Hepatocyte (in vitro differentiated cells): ENCODE results near the gene PRPSAP2. TPM values are rescaled to one million over a fixed set of nuclear protein-coding genes. Genes with fewer than 3 reads are reported as not detected.
"Not testable (repeated sequence)": the region's sequence is repeated elsewhere in the genome, so short reads cannot be mapped to it uniquely, and the experiment has no call there.

Source experiments
- DNase-seq: peaks from one replicate; pipeline ENCODE4 v3.0.0-alpha.2; 2016; ENCODE audit warnings: low spot score
- H2AFZ ChIP-seq: fragments of 200-600 bp; sonication (generic); 2 replicates; pipeline ENCODE4 v1.6.0; 2016; ENCODE audit warnings: antibody characterized with exemption, mild to moderate bottlenecking
- H3K27ac ChIP-seq: fragments of 200-600 bp; sonication (generic); 2 replicates; pipeline ENCODE4 v1.5.1; 2016; ENCODE audit warnings: mild to moderate bottlenecking
- H3K27me3 ChIP-seq: fragments of 200-600 bp; sonication (generic); 2 replicates; pipeline ENCODE4 v1.6.1; 2016
- H3K36me3 ChIP-seq: fragments of 200-600 bp; sonication (generic); replicated peaks from 2 replicates; pipeline ENCODE4 v1.5.1; 2016; ENCODE audit warnings: low read depth; ENCODE audit not compliant: insufficient read depth
- H3K4me1 ChIP-seq: fragments of 200-600 bp; sonication (generic); 2 replicates; pipeline ENCODE4 v1.5.1; 2016; ENCODE audit warnings: mild to moderate bottlenecking, moderate library complexity; ENCODE audit not compliant: insufficient read depth
- H3K4me2 ChIP-seq: fragments of 200-600 bp; sonication (generic); 2 replicates; pipeline ENCODE4 v1.6.0; 2016
- H3K4me3 ChIP-seq: fragments of 200-600 bp; sonication (generic); 2 replicates; pipeline ENCODE4 v1.5.1; 2016; ENCODE audit warnings: mild to moderate bottlenecking
- H3K79me2 ChIP-seq: fragments of 200-600 bp; sonication (generic); 2 replicates; pipeline ENCODE4 v1.6.0; 2017; ENCODE audit warnings: mild to moderate bottlenecking
- H3K9me2 ChIP-seq: fragments of 200-600 bp; sonication (generic); replicated peaks from 2 replicates; pipeline ENCODE4 v1.6.0; 2017; ENCODE audit warnings: mild to moderate bottlenecking; ENCODE audit not compliant: insufficient read depth
- H3K9me3 ChIP-seq: fragments of 200-600 bp; sonication (generic); 2 replicates; pipeline ENCODE4 v1.5.1; 2016; ENCODE audit warnings: low read depth, mild to moderate bottlenecking
- H4K20me1 ChIP-seq: fragments of 200-600 bp; sonication (generic); 2 replicates; pipeline ENCODE4 v1.6.0; 2016; ENCODE audit warnings: mild to moderate bottlenecking; ENCODE audit not compliant: insufficient read depth, poor library complexity, severe bottlenecking
- CTCF ChIP-seq: fragments of 200-600 bp; sonication (generic); IDR thresholded peaks from 2 replicates; pipeline ENCODE4 v1.5.1; 2016; ENCODE audit warnings: antibody characterized with exemption, mild to moderate bottlenecking; ENCODE audit not compliant: poor library complexity
- EZH2 ChIP-seq: fragments of 200-600 bp; sonication (generic); IDR thresholded peaks from 2 replicates; pipeline ENCODE4 v1.6.1; 2016; ENCODE audit warnings: antibody characterized with exemption, mild to moderate bottlenecking, borderline replicate concordance
- EZH2phosphoT487 ChIP-seq: fragments of 200-600 bp; sonication (generic); IDR thresholded peaks from one replicate; pipeline ENCODE4 v1.6.1; 2018; ENCODE audit warnings: antibody characterized with exemption, mild to moderate bottlenecking, low read depth, moderate library complexity; ENCODE audit not compliant: unreplicated experiment, severe bottlenecking
- WGBS: methylation state at CpG from one replicate; pipeline ENCODE4 v1.1.6; 2016; ENCODE audit warnings: low lambda C conversion rate; ENCODE audit errors: missing lambda C conversion rate; 5-methylcytosine and 5-hydroxymethylcytosine counted together
- polyA plus RNA-seq: library from polyadenylated mRNA; unstranded; fragments of >200 nt; fragmentation: Nextera tagmentation; extraction: Ambion mirVana; gene quantifications from 2 replicates; pipeline ENCODE4 v1.2.1, GENCODE V29; 2016
- total RNA-seq: library from RNA; depleted of rRNA; stranded (reverse); fragments of >200 nt; gene quantifications from 2 replicates; pipeline ENCODE4 v1.2.3, GENCODE V29; 2014

Gene PRPSAP2
- total RNA-seq (49.8 and 55.7 TPM in 2 replicates), polyA plus RNA-seq (25.0 and 32.1 TPM in 2 replicates)

- peak within 1 kb of the TSS; percentile 93 for H3K27ac ChIP-seq
Measured at GRCh38 chr17:18857864-18858566, at the start of gene PRPSAP2. Gene PRPSAP2, plus strand, starts transcription at chr17:18858131. Its CDS starts 7,703 bp downstream, at chr17:18865834.

DNA sequence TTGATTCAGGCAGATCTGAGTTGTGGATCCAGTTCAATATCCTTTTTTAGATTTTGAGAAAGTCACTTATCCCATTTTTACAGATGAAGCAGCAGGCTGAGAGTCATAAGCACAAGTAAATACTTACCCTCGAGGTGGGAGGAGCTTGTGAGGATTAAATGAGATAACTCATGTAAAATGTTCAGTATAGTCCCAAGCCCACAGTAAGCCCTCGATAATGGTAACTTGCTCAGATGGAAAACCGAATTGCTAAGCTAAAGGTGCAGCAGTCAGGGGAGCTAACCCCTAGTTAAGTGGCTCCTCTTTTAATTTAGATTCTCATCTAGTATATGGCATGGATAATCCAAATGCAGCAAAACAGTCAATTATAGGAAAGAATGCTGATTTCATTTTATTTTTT, 42.0 kb upstream of the PRPSAP2 start:
- H3K4me1 ChIP-seq, H3K9me3 ChIP-seq, H3K79me2 ChIP-seq, H3K9me2 ChIP-seq, DNase-seq, H3K4me3 ChIP-seq, H3K27me3 ChIP-seq, H2AFZ ChIP-seq, H3K4me2 ChIP-seq, H3K36me3 ChIP-seq, H3K27ac ChIP-seq, H4K20me1 ChIP-seq: not testable (repeated sequence)
- 40% methylated on average over 3 of the region's 3 CpGs for WGBS

More at GRCh38 chr17:18857864-18858566, at the start of gene PRPSAP2:
- TF ChIP-seq CTCF (no peak), EZH2phosphoT487 (no peak), EZH2 (no peak)
- Histone ChIP-seq H3K4me1 (no peaks in the 10 kb centered on the region), H4K20me1 (no peaks in the 10 kb centered on the region), H2AFZ (peak within 1 kb of the TSS; percentile 75), H3K27me3 (no peaks in the 10 kb centered on the region), H3K4me3 (peak within 1 kb of the TSS; percentile 83), H3K9me2 (no peaks in the 10 kb centered on the region), H3K9me3 (no peaks in the 10 kb centered on the region), H3K4me2 (peak within 1 kb of the TSS; percentile 78), H3K79me2 (peaks cover 50% of the 10 kb centered on the region), H3K36me3 (no peaks in the 10 kb centered on the region)
- DNase-seq: peak; percentile 99
- WGBS: 1% methylated on average over 38 of the region's 58 CpGs

DNA sequence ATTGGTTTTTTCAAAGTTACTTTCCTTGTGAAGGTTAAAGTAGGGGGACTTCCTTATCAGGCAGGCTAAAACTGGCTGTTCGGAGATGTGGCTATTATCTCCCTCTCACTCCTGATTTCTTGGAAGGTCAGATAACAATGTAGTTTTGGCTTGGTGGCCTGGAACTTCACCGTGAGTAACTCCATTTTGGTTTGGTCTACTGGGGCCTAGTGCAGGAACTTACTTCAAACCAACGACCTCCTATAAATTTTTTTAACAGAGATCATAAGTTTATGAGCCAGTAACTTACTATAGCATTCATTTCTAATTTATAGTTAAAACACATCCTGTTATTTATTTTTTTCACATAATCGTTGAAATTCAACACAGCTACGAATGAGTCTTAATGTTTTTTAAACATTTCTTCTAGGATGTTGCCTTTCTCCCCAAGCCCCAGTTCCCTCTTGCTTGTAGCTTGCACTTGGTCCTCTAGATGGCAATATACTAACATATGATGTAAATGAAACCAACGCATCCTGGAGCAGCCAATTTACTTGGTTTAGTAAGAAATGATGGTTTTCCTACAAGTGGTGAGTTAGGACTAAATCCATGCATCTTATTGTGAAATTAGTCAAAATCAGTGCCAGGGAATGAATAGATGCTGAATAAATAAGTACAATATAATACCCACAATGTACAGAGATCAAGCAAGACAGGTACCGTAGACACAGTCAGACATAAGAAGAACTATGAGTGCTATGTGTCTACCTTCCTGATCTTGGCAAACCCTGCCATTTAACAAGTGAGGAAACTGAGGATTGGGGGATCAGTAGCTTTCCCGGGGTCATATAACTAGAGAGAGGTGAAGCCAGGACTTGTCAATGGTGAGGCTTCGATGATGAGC, 41.2 kb upstream of the PRPSAP2 start:
- not testable (repeated sequence) for H3K9me3 ChIP-seq, H4K20me1 ChIP-seq, H3K27ac ChIP-seq, H3K27me3 ChIP-seq, H3K4me2 ChIP-seq, H2AFZ ChIP-seq, H3K9me2 ChIP-seq, H3K4me1 ChIP-seq, H3K36me3 ChIP-seq, H3K4me3 ChIP-seq, H3K79me2 ChIP-seq
- peak; percentile 82 for TF ChIP-seq CTCF
- WGBS: 56% methylated on average over 9 of the region's 9 CpGs
- peak; percentile 78 for DNase-seq

DNA sequence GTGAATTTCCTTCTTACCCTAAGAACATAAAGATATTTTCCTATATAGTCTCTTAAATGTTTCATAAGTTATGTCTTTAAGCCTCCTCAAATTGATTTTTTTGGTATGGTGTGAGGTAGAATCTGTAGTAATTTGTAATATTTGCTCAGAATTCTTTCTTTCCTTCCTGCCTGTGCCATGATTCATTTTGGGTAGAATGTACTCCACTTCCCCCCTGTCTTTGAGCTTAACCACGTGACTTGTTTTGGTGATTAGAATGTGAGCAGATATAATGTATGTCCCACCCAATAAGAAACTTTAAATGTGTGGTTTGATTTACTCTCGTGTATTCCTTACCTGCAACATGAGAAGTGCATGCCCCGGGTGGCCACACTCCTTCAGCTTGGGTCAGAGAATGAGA, 36.5 kb upstream of the PRPSAP2 start:
- H3K4me3 ChIP-seq, H3K9me2 ChIP-seq, H3K27ac ChIP-seq, H4K20me1 ChIP-seq, H3K36me3 ChIP-seq, H3K9me3 ChIP-seq, H3K4me2 ChIP-seq, H3K27me3 ChIP-seq, H3K79me2 ChIP-seq, DNase-seq, H3K4me1 ChIP-seq, H2AFZ ChIP-seq: not testable (repeated sequence)
- WGBS: 87% methylated on average over 3 of the region's 3 CpGs

DNA sequence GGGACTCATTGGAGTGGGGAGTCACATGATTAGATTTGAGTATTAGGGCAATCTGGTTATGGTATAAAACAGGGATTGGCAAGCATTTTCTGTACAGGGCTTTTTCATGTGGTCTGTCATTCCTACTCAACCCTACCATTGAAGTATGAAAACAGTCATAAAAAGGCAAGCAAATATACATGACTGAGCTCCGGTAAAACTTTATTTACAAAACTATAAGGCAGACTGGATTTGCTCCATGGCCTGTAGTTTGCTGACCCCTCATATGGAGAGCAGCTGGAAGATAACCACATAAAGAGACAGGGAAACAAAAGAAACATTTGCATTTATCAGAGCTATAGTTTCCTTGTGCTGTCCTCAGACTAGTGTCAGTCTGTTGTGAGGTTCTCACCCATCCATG, 30.3 kb upstream of the PRPSAP2 start:
- not testable (repeated sequence) for DNase-seq, H3K9me2 ChIP-seq, H3K9me3 ChIP-seq, H2AFZ ChIP-seq, H3K4me2 ChIP-seq, H3K27ac ChIP-seq, H4K20me1 ChIP-seq, H3K36me3 ChIP-seq, H3K27me3 ChIP-seq, H3K4me3 ChIP-seq, H3K79me2 ChIP-seq, H3K4me1 ChIP-seq
- WGBS: no CpG with 5 or more reads among the region's 1 CpG
